MM.1S (cell line): Measurements from ENCODE around the gene MCOLN1.

Source experiments
- DNase-seq: peaks from one replicate; pipeline ENCODE4 v3.0.0-alpha.2; 2015
- H2AFZ ChIP-seq: fragments of 300-600 bp; sonication (generic); 2 replicates; pipeline ENCODE4 v1.6.0; 2016; ENCODE audit warnings: antibody characterized with exemption, low read length
- H3F3A ChIP-seq: fragments of 300-600 bp; sonication (generic); 2 replicates; pipeline ENCODE4 v1.6.1; 2016; ENCODE audit warnings: mild to moderate bottlenecking, antibody characterized with exemption, low read length, moderate library complexity, mixed read lengths; ENCODE audit not compliant: insufficient read depth
- H3K27ac ChIP-seq: fragments of 300-600 bp; sonication (generic); 2 replicates; pipeline ENCODE4 v1.5.1; 2016; ENCODE audit warnings: mild to moderate bottlenecking, low read length
- H3K27me3 ChIP-seq: fragments of 300-600 bp; sonication (generic); replicated peaks from 2 replicates; pipeline ENCODE4 v1.6.0; 2016; ENCODE audit warnings: low read length; ENCODE audit not compliant: insufficient read depth
- H3K36me3 ChIP-seq: fragments of 300-600 bp; sonication (generic); replicated peaks from 2 replicates; pipeline ENCODE4 v1.6.1; 2016; ENCODE audit warnings: mild to moderate bottlenecking, low read length, mixed read lengths; ENCODE audit not compliant: insufficient read depth
- H3K4me1 ChIP-seq: fragments of 300-600 bp; sonication (generic); 2 replicates; pipeline ENCODE4 v1.6.1; 2016; ENCODE audit warnings: low read length, mixed read lengths
- H3K4me2 ChIP-seq: fragments of 300-600 bp; sonication (generic); 2 replicates; pipeline ENCODE4 v1.6.0; 2016; ENCODE audit warnings: low read depth, low read length
- H3K4me3 ChIP-seq: fragments of 300-600 bp; sonication (generic); 2 replicates; pipeline ENCODE4 v1.5.1; 2016; ENCODE audit warnings: low read length, mixed read lengths
- H3K79me2 ChIP-seq: fragments of 300-600 bp; sonication (generic); 2 replicates; pipeline ENCODE4 v1.6.1; 2016; ENCODE audit warnings: mixed run types, low read length, mixed read lengths
- H3K9ac ChIP-seq: fragments of 300-600 bp; sonication (generic); 2 replicates; pipeline ENCODE4 v1.6.1; 2016; ENCODE audit warnings: low read length, mixed read lengths
- H3K9me2 ChIP-seq: fragments of 300-600 bp; sonication (generic); replicated peaks from 2 replicates; pipeline ENCODE4 v1.6.1; 2016; ENCODE audit warnings: mild to moderate bottlenecking, low read length, mixed read lengths; ENCODE audit not compliant: insufficient read depth
- H3K9me3 ChIP-seq: fragments of 300-600 bp; sonication (generic); replicated peaks from 2 replicates; pipeline ENCODE4 v1.6.1; 2016; ENCODE audit warnings: mild to moderate bottlenecking, low read length, mixed read lengths; ENCODE audit not compliant: insufficient read depth
- H4K20me1 ChIP-seq: fragments of 300-600 bp; sonication (generic); 2 replicates; pipeline ENCODE4 v1.6.1; 2016; ENCODE audit warnings: mild to moderate bottlenecking, low read length, moderate library complexity, mixed read lengths; ENCODE audit not compliant: insufficient read depth
- EZH2 ChIP-seq: fragments of 300-600 bp; sonication (generic); optimal IDR thresholded peaks from 2 replicates; pipeline ENCODE3; 2017; ENCODE audit warnings: low read depth, mild to moderate bottlenecking, antibody characterized with exemption, low read length, mixed read lengths
- EZH2phosphoT487 ChIP-seq: fragments of 300-600 bp; sonication (generic); IDR thresholded peaks from 2 replicates; pipeline ENCODE4 v1.6.1; 2018; ENCODE audit warnings: antibody characterized with exemption, low read length
- TF ChIP-seq, protein P1 (sequence below): fragments of 300-600 bp; sonication (generic); IDR thresholded peaks from 2 replicates; pipeline ENCODE4 v1.5.1; 2016; ENCODE audit warnings: antibody characterized with exemption, low read length, mixed read lengths

MCOLN1 gene

DNA sequence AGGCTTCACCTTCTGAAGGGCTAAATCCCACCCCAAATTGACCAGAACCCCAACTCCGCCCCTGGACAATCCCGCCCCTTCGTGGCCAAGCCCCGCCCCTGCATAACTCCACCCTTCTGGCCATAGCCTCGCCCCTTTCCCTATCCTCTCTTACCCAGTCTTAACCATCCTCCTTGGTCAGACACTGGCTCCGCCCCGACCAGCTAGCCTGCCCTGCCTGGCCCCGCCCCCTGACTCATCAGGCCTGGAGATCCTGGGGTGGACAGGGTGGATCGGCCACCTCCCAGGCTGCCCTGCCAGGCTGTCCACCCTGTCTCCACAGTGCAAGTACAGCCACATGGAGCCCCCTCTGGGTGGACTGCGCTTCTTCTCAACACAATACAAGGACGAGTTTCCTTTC lies 14.5 kb upstream of the MCOLN1 start:
- Histone ChIP-seq H3K9ac (no peak overlapping the region), H3K36me3 (no peaks in the 10 kb centered on the region), H3K79me2 (no peaks in the 10 kb centered on the region), H3K27ac (no peak overlapping the region), H3K9me2 (no peaks in the 10 kb centered on the region), H3F3A (no peaks in the 10 kb centered on the region; the same call in 1 of the 2 replicates), H3K4me2 (no peak overlapping the region), H3K9me3 (no peaks in the 10 kb centered on the region), H3K4me1 (no peaks in the 10 kb centered on the region), H4K20me1 (no peaks in the 10 kb centered on the region), H3K4me3 (no peak overlapping the region), H3K27me3 (peaks cover 41% of the 10 kb centered on the region), H2AFZ (no peak overlapping the region)
- DNase-seq: peak; percentile 31
- TF ChIP-seq, protein P1, sequence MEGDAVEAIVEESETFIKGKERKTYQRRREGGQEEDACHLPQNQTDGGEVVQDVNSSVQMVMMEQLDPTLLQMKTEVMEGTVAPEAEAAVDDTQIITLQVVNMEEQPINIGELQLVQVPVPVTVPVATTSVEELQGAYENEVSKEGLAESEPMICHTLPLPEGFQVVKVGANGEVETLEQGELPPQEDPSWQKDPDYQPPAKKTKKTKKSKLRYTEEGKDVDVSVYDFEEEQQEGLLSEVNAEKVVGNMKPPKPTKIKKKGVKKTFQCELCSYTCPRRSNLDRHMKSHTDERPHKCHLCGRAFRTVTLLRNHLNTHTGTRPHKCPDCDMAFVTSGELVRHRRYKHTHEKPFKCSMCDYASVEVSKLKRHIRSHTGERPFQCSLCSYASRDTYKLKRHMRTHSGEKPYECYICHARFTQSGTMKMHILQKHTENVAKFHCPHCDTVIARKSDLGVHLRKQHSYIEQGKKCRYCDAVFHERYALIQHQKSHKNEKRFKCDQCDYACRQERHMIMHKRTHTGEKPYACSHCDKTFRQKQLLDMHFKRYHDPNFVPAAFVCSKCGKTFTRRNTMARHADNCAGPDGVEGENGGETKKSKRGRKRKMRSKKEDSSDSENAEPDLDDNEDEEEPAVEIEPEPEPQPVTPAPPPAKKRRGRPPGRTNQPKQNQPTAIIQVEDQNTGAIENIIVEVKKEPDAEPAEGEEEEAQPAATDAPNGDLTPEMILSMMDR: no peak
- TF ChIP-seq EZH2phosphoT487 (no peak), EZH2 (no peak)

DNA sequence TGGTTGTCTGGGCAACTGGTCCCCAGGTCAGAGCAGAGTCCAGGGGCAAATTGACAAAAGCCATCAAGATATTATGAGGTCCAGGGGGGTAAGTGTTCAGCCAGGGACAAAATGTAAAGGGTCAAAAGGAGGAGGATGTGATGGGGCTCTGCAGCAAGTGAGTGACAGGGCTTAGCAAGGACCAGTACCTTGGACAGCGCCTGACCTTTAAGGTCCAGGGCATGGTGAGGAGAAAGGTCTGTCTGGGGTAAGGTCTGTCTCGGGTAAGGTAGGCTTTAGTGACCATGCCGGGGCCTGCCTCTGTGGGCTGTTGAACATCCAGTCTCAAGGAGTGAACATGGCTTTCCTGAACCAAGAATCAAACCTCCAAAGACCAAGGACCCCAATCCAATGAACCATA lies 12.8 kb upstream of the MCOLN1 start:
- DNase-seq: no peak
- Histone ChIP-seq H3K9me2 (no peaks in the 10 kb centered on the region), H2AFZ (no peak overlapping the region), H3K27me3 (peaks cover 50% of the 10 kb centered on the region), H3K27ac (no peak overlapping the region), H3K36me3 (no peaks in the 10 kb centered on the region), H3F3A (no peaks in the 10 kb centered on the region; the same call in 1 of the 2 replicates), H3K4me1 (no peaks in the 10 kb centered on the region), H3K79me2 (no peaks in the 10 kb centered on the region), H3K9me3 (no peaks in the 10 kb centered on the region), H3K4me2 (no peak overlapping the region), H3K4me3 (no peak overlapping the region), H4K20me1 (no peaks in the 10 kb centered on the region), H3K9ac (no peak overlapping the region)
- TF ChIP-seq EZH2: no peak
- TF ChIP-seq, protein P1: no peak
- no peak for TF ChIP-seq EZH2phosphoT487

DNA sequence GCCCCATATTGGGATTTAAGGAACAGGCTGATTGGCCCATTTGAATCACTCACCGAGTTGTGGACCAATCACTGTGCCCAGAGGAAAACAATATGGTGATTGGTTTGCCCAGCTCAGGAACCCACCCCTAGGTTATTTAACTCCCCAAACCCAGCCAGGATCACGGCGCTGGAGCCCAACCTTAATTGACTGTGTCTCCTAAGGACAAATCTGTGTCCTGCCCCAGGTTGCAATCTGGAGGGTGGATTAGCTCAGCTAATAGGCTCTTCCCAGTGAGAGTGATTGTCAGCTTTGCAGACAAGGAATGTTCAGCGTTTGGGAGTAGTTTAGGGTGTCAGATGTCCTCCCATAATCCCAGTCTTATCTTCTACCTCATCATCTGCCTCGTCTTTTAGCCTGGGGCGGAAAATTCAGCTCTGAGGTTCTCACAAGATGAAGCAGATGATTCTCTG lies 10.0 kb upstream of the MCOLN1 start:
- no peaks in the 10 kb centered on the region for H3F3A ChIP-seq
- no peak overlapping the region for H3K4me2 ChIP-seq
- H4K20me1 ChIP-seq: no peaks in the 10 kb centered on the region
- H3K9ac ChIP-seq: no peak overlapping the region
- H3K9me2 ChIP-seq: no peaks in the 10 kb centered on the region
- no peak for DNase-seq
- no peak overlapping the region for H3K4me3 ChIP-seq
- no peaks in the 10 kb centered on the region for H3K36me3 ChIP-seq
- H2AFZ ChIP-seq: no peak overlapping the region
- H3K27me3 ChIP-seq: peaks cover 73% of the 10 kb centered on the region
- no peak for TF ChIP-seq EZH2
- TF ChIP-seq, protein P1: no peak
- TF ChIP-seq EZH2phosphoT487: no peak
- no peak overlapping the region for H3K27ac ChIP-seq
- H3K4me1 ChIP-seq: peaks cover 3% of the 10 kb centered on the region; the same call in 1 of the 2 replicates
- no peaks in the 10 kb centered on the region for H3K79me2 ChIP-seq
- H3K9me3 ChIP-seq: no peaks in the 10 kb centered on the region
